BE2C (cell line): ENCODE data around the gene NUAK1.

Source experiments
- DNase-seq: peaks from one replicate; pipeline ENCODE4 v3.0.0-alpha.2; 2020
- H3K27me3 ChIP-seq: fragments of 250-450 bp; sonication (Bioruptor Pico); 2 replicates; pipeline ENCODE4 v1.5.1; 2020; ENCODE audit warnings: mild to moderate bottlenecking
- H3K36me3 ChIP-seq: fragments of 250-450 bp; sonication (Bioruptor Pico); 2 replicates; pipeline ENCODE4 v1.5.1; 2020; ENCODE audit warnings: mild to moderate bottlenecking
- H3K4me1 ChIP-seq: fragments of 250-450 bp; sonication (Bioruptor Pico); 2 replicates; pipeline ENCODE4 v1.5.1; 2020
- H3K4me3 ChIP-seq: 2 replicates; pipeline ENCODE4 v1.5.1; 2011; ENCODE audit warnings: low read depth, low read length
- H3K9me3 ChIP-seq: fragments of 250-450 bp; sonication (Bioruptor Pico); 2 replicates; pipeline ENCODE4 v1.5.1; 2020
- TF ChIP-seq, protein P1 (sequence below): IDR thresholded peaks from 2 replicates; pipeline ENCODE4 v1.5.1; 2012; ENCODE audit warnings: mild to moderate bottlenecking, low read depth, low read length

The NUAK1 gene

DNA sequence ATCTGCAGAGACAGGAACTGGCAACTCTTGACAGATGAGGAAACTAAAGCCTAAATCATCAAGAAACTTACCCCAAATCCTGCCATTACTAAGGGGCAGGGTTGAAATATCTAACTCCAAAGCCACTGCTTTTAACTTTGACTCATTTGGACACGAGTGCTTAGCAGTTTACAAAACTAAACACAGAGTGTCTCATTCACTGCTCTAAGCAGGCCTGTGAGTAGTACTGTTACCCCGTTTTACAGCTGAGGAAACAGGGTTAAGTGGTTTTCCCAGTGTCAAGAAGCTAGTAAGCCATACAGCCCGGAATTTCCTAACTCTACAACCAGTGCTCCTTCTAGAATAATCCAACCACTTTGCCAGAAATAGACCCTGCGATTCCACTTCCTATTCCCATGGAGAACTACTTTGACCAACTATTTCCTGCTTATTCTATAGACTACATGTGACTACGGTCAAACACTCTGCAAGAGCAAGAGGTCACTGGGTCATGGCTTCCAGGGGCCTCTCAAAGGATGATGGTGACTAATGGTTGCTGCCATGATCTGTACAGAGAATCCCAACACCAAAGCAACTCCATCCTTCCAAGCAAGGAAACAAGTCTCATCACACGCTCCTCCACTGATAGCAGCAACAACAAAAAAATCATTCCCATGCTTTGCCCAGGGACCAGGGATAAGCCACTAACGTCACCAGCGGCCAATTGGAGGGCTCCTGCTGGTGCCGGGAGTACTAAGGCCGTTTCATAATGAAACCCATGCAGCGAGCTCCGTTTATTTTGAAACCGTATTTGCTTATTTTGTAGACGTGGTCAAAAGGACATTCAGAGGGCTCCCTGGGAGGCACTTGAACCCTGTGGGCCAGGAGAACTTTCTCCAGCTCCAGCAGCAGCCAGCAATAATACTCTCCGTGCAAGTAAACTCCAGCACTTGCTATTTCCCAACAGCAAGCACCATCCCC, 56.3 kb downstream of the NUAK1 start:
- Histone ChIP-seq H3K4me1 (no peaks in the 10 kb centered on the region), H3K36me3 (no peaks in the 10 kb centered on the region), H3K27me3 (0 out of 2 replicates have a peak, but pooled peaks cover 4% of the 10 kb centered on the region), H3K9me3 (no peaks in the 10 kb centered on the region), H3K4me3 (no peak overlapping the region)
- TF ChIP-seq, protein P1, sequence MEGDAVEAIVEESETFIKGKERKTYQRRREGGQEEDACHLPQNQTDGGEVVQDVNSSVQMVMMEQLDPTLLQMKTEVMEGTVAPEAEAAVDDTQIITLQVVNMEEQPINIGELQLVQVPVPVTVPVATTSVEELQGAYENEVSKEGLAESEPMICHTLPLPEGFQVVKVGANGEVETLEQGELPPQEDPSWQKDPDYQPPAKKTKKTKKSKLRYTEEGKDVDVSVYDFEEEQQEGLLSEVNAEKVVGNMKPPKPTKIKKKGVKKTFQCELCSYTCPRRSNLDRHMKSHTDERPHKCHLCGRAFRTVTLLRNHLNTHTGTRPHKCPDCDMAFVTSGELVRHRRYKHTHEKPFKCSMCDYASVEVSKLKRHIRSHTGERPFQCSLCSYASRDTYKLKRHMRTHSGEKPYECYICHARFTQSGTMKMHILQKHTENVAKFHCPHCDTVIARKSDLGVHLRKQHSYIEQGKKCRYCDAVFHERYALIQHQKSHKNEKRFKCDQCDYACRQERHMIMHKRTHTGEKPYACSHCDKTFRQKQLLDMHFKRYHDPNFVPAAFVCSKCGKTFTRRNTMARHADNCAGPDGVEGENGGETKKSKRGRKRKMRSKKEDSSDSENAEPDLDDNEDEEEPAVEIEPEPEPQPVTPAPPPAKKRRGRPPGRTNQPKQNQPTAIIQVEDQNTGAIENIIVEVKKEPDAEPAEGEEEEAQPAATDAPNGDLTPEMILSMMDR: no peak
- DNase-seq: no peak

DNA sequence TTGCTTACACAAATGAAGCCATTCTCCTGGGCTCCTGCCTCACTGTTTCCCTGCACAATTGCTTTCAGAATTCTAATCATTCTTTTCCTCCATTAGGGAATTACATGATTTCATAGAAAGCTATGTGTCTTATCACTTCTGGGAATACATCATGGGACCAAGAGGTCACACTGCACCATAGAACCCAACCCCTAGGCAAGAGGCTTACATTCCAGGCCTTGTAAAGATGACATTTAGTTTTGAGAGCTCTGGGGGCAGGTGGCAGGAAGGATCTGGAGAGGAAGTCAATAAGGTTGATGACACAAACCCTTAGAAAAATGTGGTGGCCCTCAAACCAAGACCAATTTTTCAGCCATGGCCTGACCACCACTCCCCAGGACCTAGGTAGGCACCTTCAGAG, 57.1 kb downstream of the NUAK1 start:
- Histone ChIP-seq H3K9me3 (no peaks in the 10 kb centered on the region), H3K27me3 (0 out of 2 replicates have a peak, but pooled peaks cover 4% of the 10 kb centered on the region), H3K36me3 (no peaks in the 10 kb centered on the region), H3K4me1 (no peaks in the 10 kb centered on the region), H3K4me3 (no peak overlapping the region)
- TF ChIP-seq, protein P1: no peak
- DNase-seq: no peak

DNA sequence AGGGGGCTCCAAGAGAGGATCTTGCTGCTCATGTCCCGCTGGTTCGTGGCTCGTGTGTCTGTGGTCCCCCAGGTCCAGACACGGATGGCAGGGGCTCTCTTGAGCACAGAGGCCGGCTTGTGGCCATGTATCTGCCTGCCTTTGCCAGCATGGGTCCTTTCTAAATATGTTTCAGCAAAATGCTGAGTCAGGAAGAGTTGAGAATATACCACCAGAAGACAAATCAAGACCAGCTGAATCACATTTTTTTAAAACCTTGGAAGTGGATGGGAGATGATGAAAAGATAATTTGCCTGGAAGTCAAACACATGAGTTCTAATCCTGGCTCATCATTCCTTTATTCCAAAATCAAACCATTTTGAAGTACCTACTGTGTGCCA, 58.0 kb downstream of the NUAK1 start:
- no peaks in the 10 kb centered on the region for H3K4me1 ChIP-seq
- 0 out of 2 replicates have a peak, but pooled peaks cover 4% of the 10 kb centered on the region for H3K27me3 ChIP-seq
- no peaks in the 10 kb centered on the region for H3K9me3 ChIP-seq
- TF ChIP-seq, protein P1: no peak
- no peaks in the 10 kb centered on the region for H3K36me3 ChIP-seq
- DNase-seq: no peak
- H3K4me3 ChIP-seq: no peak overlapping the region

DNA sequence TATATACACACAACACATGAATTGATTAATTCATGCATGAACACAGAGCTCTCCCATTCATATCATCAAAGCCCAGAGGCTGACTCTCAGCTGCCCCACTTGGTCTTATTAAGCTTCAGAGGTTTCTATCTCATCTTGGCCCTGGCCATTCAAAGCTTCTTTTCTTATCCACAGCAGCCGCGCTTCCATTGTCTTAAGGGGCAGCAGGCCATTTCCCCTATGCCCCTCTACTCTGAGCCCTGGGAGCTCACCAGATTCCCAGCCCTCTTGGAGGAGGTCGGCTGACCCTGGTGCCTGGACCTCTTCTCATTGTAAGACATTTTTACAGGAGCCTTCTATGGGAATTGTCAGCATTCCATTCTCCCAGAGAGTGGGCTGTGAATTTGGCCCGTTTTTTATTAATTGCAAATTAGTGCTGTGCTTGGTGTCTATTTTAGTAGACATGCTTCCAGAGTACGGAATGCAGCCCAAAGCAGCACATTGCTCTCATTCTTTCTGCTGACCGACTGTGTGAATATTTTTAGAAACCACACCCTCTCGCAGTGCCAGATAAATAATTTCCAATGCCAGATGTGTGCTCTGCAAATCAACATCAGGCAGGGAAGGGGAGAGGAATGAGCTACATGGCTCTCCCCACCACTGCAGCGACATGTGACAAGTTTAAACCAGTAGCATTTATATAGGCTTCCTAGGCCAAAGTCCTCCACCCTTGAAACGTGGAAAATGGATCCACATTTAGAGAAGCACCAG, 58.5 kb downstream of the NUAK1 start:
- 0 out of 2 replicates have a peak, but pooled peaks cover 4% of the 10 kb centered on the region for H3K27me3 ChIP-seq
- H3K4me1 ChIP-seq: no peaks in the 10 kb centered on the region
- no peaks in the 10 kb centered on the region for H3K9me3 ChIP-seq
- DNase-seq: no peak
- H3K4me3 ChIP-seq: no peak overlapping the region
- no peaks in the 10 kb centered on the region for H3K36me3 ChIP-seq
- TF ChIP-seq, protein P1: no peak

DNA sequence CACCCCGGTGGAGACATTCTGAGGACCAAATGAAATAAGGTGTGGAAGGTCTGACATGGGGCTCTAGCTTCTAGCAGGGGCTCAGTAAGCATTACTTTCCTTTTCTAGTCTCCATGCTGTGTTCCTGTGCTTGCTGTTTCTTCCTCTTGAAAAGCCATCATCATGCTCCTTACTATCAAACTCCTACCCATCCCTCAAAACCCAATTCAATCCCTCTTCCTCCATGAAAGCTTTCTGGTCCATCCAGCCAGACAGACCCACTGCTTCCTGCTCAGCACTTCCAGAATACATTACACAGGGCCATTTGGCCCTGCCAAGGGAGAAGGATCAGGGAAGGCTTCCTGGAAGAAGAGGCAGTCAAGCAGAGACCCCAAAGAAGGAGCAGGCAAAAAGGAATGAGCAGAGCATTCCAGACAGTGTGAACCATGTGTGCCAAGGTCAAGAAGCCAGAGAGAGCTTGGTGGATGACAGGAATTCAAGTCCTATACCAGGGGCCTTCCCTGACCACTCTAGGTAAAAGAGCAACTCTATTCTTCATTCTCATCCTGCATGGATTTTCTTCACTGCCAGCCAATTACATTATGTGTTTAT, 59.5 kb downstream of the NUAK1 start:
- Histone ChIP-seq H3K4me1 (no peaks in the 10 kb centered on the region), H3K4me3 (no peak overlapping the region), H3K27me3 (0 out of 2 replicates have a peak, but pooled peaks cover 4% of the 10 kb centered on the region), H3K9me3 (no peaks in the 10 kb centered on the region), H3K36me3 (no peaks in the 10 kb centered on the region)
- TF ChIP-seq, protein P1: no peak
- no peak for DNase-seq
